Measurements from ENCODE around the gene QTRT2.

Gene QTRT2

DNA sequence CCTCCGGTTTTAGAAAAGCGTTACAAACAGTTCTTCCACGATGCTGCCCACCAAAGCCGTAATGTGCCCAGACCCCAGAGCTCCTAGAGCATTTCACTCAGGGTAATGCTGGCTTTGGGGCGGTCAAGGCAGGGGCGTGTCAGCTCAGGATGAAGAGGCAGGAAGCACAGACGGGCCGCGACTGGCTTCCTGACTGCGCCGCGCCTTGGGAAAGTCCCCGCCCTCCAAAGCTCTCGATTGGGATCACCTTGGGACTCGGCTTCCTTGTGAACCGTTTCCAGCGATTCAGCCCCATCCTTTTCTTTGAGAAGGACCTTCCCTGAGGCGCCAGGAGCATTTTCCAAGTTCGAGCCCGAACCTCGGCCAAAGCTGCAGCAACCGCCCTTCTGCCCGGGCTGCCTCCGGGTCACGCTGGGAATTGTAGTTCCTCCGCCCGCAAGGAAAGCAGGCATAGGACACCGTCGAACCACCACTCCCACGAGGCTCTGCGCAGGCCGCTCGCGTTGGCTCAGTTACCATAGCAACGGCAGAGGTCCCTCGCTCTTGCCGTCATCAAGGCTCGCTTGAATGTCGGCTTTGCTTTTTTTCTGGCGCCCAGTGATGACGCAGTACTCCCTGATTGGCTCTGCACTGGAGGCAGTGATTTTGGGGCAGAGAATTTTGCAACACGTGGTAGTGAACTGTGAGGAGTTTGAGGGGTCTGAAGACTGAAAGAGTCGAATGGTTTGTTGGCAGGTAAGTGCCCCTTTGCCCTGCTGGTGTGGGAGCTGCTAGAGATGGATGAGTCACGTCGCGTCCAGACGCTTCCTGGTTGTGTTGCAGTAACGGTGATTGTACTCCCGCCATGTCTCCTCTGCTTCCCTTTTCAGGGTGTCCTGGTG lies at the start of gene QTRT2, which contains the start of gene CCDC191:
TSS of gene QTRT2 (plus strand) at position 608 of the 881 bp plus-strand sequence. CDS start 8,521 bp downstream, outside the sequence.
TSS of gene CCDC191 (minus strand) at position 397 of the 881 bp plus-strand sequence. CDS start at position 337, 60 bp downstream.
- peak; percentile 99 for DNase-seq

DNA sequence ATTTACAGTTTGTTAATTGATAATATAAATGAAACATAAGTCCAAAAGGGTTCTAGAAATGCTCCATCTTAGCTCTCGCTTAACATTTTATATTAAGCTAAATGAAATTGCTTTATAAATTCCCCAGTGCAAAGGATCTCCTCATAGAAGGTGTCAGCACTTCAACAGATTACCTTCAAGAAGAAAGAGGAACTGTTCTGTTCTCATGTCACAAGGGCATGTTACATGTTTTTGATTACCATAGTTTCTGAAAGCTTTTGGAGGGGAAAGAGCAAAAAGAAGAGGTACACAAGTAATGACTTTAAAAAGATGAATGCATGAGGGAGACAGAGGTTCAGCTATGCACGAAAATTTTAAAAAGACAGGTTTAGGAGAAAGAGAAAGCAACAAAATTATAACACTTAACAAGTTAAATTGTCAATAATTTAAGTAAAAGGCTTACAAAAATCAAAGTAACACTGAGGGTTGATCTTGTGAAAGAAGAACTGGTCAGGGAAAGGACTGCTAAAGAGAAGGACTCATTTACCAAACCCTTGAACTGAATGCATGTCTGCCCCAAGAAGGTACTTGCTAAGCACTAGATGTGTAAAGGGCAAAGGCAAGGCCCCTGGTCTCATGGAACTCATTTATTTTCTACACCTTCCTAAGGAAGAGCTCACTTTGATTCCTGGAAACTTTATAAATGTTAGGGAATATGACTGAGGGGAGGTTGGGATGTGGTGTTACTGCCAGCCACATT lies 45.3 kb upstream of the QTRT2 start:
- no peak for DNase-seq

DNA sequence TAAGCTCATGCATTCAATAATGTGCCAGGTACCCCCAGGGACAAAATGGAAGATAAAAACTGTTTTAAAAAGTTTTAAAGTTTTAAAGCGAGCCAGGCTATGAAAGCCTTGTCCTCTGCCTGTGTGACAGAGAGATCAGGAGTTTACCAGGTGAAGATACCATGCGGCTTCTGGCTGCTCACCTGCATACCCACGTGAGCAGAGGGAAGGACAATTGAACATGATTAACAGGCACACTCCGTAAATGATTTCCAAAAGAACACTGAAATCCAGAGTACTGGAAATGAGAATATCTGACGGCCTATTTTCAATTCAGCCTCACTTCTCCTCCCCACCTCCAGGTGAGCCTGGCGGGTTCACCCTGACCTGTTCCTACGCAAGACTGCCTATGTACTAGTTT lies 42.3 kb upstream of the QTRT2 start:
- no peak for DNase-seq

DNA sequence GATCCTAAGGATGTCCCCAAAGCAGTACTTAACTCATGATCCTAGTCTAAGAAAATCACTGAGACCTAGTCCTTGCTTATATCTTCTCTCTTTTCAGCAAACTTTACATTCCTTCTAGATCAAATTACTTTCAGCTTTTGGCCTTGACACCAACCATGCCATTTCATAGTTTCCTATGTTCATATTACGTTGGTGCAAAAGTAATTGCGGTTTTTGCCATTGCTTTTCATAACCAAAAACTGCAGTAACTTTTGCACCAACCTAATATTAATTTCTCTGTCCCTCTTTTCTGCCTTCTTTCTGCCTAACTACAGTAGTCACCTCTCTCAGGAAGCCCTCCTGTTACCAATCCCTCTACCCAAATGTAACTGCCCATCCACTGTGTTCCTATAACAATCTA lies 37.1 kb upstream of the QTRT2 start:
- DNase-seq = no peak

DNA sequence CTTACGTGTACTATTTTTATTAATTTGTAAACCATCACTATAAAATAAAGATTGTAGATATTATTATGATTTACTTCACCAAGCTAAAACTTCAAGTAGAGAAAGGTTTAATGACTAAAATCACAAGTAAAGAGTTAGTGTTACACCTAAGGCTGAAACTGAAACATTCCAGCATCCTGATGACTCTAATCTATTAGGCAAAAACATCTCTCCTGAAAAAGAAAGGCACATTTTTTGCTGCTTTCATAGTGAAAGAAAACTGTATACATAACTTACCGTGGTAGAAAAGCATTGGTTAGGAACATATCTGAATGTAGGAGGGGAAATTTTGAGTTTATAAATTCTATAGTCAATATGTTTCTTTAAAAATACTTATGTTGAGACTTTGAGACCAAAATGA lies 35.6 kb upstream of the QTRT2 start:
- no peak for DNase-seq

DNA sequence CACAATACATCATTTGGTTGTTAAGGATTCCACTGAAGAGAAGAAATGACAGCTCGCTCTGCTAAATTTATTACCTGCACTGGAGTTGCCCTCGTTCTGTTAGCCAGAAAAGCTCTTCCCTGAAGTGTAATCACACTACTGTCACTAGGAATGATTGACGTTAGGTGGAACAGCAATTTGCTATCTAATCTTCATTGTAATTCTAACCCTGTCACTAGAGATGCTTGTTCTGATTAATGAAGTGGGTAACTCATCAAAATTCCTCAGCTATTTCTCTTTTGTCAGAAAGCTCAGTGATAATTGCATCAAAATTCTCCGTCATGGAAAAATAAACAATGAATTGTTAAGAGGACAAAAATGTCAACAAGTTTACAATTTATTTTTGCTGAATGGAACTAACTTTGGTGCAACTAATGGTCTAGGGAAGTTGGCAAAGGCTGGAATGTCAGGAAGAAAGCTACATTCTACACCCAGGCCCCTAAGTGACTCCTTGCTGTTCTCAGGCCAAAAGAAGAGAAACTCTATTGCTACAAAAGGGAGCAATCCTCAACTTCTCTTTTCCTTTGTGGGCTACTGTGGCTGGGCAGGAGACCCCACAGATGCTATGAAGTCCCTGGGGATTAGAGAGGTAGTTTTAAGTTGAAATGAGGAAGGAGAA lies 34.3 kb upstream of the QTRT2 start:
- DNase-seq = peak; percentile 7

DNA sequence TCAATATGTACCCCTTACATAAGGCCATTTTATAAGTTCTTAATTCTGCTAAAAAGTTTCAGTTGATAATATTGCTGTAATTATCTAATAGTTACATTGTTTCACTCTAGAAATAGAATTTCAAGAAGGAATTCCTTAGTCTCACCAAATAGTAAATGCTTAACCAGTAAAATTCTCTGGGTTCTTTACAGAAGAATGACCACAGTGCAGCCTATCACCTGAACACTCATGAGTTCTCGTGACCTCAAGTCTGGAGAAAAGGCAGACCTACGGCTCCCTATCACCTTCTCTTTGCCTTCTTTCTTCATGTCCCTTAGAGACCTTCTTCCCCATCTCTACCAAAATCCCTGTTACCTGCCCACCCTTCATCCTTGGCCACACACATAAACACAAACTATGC lies 31.1 kb upstream of the QTRT2 start:
- no peak for DNase-seq

DNA sequence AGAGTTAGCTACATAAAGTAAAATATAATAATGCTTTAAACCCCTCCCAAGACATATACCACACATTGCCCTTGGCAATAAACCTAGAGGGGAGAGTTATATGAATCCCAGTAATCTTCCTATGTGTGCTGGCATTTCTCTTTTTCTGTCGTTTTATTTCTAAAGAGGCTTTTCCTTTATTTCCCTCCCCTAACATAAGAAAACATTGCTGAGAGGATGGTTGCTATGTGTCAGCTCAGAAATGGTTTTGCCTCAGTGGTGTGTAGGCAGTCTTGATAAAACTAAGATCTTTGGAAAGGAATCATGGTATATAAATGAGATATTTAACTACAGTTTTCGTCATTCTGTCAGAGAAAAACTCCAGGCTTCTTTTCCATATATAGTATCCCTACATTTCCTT lies 30.2 kb upstream of the QTRT2 start:
- no peak for DNase-seq

DNA sequence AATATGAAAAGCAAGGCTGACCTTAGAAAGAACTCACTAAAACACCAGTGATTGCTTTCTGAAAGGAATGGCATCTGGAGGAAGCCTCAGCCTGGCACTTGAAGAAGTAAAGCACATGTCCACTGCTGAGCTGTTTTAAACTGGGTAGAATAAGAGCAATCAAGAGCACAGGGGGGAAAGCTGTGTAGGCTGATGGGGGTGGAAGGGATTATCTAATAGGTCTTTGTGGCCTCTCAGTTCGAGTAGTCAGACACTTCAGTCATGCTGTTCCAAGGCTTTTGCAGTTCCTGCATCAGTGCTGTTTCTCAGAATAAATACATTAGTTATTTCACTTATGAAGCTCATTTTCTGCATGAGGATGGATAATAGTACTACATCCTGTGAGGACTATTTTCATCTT lies 22.8 kb upstream of the QTRT2 start:
- DNase-seq = no peak

DNA sequence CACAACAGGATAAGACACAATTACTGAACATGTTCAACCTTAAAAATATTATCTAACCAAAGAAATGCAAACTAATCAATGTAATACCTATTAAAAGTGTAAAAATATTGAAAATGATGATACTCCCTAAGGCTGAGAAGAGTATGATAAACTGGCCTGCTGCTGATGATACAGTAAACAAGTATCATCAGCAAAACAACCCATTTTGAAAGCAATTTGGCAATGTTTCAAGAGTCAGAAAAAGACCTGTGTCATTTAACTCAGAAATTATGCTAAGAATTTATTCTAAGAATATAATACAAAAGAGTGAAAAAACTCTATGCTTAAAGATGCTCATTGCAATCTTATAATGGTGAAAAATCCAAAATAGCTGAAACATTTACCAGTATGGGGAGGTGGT lies 22.3 kb upstream of the QTRT2 start:
- no peak for DNase-seq

DNA sequence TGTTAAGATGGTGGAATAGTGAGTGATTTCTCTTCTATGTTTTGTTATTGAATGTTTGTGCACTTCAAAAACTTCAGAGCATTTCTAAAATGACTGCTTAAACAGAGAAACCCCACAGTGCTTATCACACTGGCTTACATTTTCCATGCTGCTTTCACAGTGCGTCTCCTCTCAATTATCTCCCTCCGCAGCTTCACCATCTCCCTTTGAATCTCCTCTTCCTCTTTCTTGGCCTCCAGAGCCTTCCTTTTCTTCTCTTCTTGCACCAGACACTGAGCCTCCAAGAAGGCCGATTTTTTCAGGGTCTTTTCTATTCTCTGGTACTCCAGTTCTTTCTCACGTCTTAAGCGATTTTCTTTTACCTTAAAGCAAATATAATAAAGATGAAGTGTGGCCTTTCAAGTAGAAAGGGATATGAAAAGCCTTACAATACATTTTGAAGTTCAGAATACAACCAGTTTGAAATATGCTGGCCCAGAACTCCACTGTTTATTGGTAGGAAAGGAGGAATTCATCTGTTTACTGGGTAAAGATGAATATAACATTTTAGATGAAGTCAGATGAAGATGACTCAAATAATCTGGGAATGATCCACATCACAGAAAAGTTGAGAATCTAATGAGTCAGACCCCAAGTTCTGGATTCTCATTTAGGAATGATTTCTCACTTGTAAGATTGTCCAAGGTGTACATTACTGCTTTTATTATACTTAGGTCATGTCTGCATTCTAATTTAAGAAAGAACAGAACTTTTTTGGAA lies 21.6 kb upstream of the QTRT2 start:
- no peak for DNase-seq

DNA sequence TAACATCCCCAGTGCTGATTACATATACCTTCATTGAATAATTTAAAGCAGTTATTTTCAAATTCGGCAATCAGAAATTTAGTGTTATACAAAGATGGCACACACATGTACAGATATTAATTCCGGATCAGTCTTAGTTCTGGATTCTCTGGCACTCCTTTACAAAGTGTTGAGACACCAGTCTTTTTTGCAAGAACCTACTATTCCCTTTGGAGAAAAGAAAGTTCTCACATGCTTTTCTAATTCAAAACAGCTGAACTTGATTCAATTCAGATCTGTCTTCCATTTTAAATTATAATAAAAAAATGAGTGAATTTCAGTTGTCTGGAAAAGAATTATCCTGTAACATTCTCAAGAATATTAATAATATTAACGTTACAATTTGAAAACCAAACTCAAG lies 20.6 kb upstream of the QTRT2 start:
- DNase-seq = no peak

DNA sequence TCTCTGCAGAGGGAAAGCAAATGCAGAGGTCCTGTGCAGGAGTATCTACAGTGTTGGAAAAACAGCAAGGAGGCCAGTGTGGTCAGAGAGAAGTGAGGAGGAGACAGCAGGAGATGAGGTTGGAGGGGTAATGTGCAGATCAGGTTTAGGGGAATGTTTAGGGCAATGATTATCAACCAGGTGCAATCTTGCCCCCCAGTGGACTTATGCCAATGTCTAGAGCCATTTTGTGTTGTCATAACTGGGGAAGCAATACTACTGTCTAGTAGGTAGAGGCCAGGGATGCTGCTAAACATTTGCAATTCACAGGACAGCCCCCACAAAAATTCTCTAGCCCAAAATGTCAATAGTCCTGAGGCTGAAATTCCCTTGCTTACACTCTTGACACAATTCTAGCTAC lies 13.3 kb upstream of the QTRT2 start:
- no peak for DNase-seq

DNA sequence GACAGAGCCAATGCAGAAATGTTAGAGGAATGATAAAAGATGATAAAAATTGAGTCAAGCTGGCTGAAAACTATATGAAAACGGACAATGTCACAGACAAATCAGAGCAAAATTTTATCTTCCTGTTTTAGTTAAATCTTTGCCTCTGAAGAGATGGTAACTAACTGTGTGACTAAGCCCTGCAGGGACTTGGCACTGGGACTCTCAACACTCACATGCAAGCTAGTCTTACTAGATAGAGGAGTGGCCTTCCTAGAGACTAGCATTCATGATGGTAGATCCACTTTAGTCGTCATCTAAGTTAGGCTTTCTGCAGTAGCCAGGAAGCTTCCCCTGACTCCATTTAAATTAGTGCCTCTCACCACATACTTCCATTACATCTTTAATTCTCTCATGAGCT lies 4.3 kb upstream of the QTRT2 start:
- DNase-seq = no peak

DNA sequence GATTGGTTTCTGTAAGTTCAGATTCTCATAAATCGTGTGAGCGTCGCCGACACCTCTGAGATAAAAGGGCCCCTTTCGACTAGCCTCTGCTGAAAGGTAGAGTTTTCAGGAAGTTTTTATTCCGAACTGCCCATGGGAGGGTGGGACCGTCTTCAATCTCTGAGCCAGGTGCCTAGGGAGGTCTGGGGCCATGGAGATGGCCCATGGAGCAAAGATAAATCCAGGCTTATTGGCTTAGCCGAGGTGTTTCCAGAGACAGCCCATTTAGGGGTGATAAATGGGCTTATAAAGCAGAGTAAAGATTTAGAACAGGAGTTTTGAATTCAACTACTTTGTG lies 442 bp downstream of the QTRT2 start:
- DNase-seq = no peak

DNA sequence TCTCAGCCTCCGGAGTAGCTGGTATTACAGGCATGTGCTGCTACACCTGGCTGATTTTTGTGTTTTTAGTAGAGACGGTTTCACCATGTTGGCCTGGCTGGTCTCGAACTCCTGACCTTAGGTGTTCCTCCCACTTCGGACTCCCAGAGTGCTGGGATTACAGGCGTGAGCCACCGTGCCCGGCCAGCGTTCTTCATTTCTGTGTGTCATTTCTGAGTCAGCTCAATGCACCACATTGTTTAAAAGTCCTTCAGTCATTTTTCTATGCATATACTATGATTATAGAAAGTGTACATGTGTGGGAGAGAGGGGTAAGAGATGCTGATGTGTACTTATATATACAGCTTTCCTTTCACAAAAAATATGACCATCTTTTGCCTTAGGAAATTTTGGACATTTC lies 2.1 kb downstream of the QTRT2 start:
- DNase-seq = no peak

DNA sequence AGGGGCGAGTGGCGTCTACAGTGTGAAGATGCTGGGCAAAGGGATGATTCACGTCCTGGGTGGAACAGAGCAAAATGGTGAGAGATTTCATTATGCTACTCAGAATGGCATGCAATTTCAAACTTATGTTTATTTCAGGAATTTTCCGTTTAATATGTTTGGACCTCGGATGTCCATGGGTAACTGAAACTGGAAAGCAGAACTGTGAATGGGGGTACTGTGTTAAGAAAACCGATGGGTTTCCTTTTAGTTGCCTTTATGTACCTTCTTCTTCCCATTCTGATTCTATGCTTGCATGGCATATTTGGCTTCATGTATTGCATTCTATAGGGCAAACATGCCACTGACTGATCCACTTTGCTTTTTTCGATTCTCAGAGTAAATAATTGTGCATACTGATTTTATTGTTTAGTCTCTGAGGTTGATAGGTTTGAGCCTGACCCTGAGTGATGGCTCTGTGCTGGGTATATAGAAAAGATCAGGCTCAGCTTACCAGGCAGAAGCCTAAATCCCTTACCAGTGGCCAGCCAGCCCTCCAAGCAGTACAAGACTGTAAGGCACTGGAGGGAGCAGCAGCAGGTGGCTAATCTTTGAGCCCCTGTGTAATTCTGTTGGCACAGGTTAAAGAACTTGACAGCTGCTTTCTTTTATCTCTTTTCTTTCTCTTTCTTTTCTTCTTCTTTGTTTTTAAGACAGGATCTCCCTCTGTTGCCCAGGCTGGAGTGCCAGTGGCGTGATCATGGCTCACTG lies 4.5 kb downstream of the QTRT2 start:
- DNase-seq = no peak

DNA sequence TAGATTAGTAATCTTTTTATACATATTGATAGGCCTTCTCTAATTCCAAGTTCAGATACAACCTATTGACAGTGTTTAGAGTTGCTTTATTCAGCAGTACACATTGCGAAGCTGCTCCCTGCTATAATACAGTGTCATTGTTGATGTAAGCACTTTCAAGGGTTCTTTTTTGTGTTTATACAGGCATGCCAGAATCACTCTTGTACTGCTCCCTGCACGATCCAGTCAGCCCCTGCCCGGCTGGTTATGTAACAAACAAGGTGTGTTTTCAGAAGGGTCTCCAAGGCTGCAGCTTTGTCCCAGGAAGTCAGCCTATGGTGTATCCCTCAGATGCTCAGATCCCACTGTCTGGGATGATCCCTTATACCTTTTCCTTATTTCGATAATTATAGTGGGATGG lies 11.3 kb downstream of the QTRT2 start:
- DNase-seq = no peak

DNA sequence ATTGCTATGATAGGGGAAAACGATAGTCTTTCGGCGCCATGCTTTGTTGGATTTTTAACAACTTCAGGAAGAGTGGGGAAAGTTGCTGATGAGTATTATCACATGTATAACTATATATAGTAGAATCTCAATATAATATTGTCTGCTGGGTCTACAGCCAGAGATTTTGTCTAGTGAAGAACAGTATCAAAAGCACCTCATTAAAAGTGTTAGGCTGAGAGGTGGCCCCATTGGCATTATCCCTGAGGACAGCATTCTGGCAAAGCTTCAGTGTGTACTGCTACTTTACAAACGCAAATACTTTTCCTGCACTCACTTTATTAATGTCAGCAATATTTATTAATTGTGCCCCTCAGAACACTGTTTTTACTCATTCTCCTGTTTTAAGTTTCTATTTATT lies 11.8 kb downstream of the QTRT2 start:
- no peak for DNase-seq

DNA sequence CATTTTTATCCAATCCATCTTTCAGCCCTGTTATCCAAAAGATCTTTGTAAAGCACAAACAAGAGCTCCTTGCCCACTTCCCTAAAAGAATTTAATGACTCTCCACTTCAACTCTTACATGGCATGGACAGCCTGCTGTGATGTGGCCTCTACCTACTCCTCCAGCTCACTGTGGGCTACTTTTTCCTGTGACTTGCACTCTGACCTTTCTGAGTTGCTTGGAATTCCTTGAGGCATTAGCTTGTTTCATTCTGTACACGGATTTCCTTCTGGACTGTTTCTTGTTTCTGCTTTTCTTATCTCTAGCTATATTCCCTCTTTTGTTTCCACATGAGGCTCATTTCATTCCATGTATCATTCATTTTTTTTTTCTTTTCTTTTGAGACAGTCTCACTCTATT lies 15.2 kb downstream of the QTRT2 start:
- no peak for DNase-seq

DNA sequence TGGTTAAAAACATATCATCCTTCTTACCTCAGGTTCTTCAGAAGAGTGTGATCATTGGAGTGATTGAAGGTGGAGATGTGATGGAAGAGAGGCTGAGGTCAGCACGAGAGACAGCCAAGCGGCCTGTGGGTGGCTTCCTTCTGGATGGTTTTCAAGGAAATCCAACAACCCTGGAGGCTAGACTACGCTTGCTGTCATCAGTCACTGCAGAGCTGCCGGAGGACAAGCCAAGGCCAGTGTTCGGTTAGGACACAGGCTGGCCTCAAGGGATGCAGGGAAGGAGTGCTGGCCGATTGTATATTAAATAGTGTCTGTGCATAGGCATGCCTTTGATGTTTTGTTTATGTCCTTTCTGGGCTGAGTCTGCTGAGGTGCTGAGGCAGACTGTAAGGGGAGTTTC lies 20.2 kb downstream of the QTRT2 start:
- no peak for DNase-seq

DNA sequence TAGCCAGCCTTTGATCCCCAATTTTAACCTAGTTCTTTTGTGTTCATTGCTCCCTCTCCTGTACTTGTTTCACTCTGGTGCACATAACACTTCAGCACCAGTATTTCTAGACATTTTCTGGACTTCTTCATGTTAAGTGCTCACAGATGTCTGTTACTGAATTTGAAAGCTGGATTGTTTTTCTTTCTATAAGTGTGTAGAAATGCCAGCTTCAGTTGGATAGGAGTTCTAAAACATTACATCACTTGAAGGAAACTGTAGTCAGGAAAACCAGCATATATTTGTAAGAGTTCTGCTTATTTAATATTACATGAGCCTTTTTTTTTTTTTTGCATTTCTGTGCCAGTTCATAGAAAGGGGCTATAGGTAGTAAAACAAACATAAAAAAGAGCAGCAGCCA lies 21.6 kb downstream of the QTRT2 start:
- no peak for DNase-seq
